Endothelial cell of umbilical vein (primary cell): ENCODE data around the gene TMEM8B. TPM values are rescaled to one million over a fixed set of nuclear protein-coding genes. Genes with fewer than 3 reads are reported as not detected.
A peak's percentile ranks its signal among the peaks of the same experiment; 100 is the strongest.

Experiments used
- BruUV-seq: library from RNA; stranded (reverse); fragments of 400-500 nt; replicated peaks from 2 replicates; lab custom pipeline; 2021; lab: Mats Ljungman, UMichigan
- CTCF ChIA-PET: fragments of 300-600, 350-600 bp; sonication (Branson Sonifier 250); formaldehyde crosslinking; loops from one replicate; lab custom pipeline; 2021; ENCODE audit warnings: antibody characterized with exemption, inconsistent platforms; lab: Charles Lee
- POLR2A ChIA-PET: fragments of 300-600, 350-600 bp; sonication (Branson Sonifier 250); formaldehyde crosslinking; loops from one replicate; lab custom pipeline; 2021; ENCODE audit warnings: antibody characterized with exemption, inconsistent platforms; lab: Charles Lee
- DNase-seq: peaks from one replicate; pipeline ENCODE4 v3.0.0-alpha.2; 2011; ENCODE audit warnings: low read depth, low spot score
- FAIRE-seq: peaks from 2 replicates; lab custom pipeline; 2011; peaks lifted over from hg19 to GRCh38; lab: Jason Lieb, UNC
- H2AFZ ChIP-seq: 2 replicates; pipeline ENCODE4 v1.6.0; 2012; ENCODE audit warnings: low read depth, low read length, control low read depth, inconsistent platforms
- H3K27ac ChIP-seq: 2 replicates; pipeline ENCODE4 v1.5.1; 2011; ENCODE audit warnings: low read depth, mild to moderate bottlenecking, control low read depth, low read length, moderate library complexity; ENCODE audit not compliant: insufficient read depth
- H3K27me3 ChIP-seq, 2 experiments: 2 replicates each; pipeline versions ENCODE4 v1.6.0 to v1.6.1; 2011; ENCODE audit warnings: low read length in 2 of 2, mixed read lengths in 1 of 2; ENCODE audit not compliant: control insufficient read depth in 2 of 2, insufficient read depth in 2 of 2
- H3K36me3 ChIP-seq, 2 experiments: 2 replicates in 1 of 2; 3 replicates in 1 of 2; pipeline ENCODE4 v1.5.1; 2011; ENCODE audit warnings: low read length in 2 of 2, mild to moderate bottlenecking in 1 of 2, moderate library complexity in 1 of 2; ENCODE audit not compliant: control insufficient read depth in 2 of 2, insufficient read depth in 2 of 2; ENCODE audit errors: extremely low read depth in 1 of 2
- H3K4me1 ChIP-seq: 3 replicates; pipeline ENCODE4 v1.5.1; 2011; ENCODE audit warnings: mild to moderate bottlenecking, low read length; ENCODE audit not compliant: control insufficient read depth, insufficient read depth; ENCODE audit errors: extremely low read depth
- H3K4me2 ChIP-seq: 2 replicates; pipeline ENCODE4 v1.6.1; 2011; ENCODE audit warnings: low read length, control low read depth, mixed read lengths; ENCODE audit not compliant: insufficient read depth
- H3K4me3 ChIP-seq, 3 experiments: fragments of 200-600 bp in 1 of 3; sonication (generic), shearing (Covaris generic) in 1 of 3; replicated peaks in 1 of 3; 2 replicates each; pipeline ENCODE4 v1.5.1; 2011 to 2016; ENCODE audit warnings: control low read depth in 3 of 3, low read length in 3 of 3, mild to moderate bottlenecking in 2 of 3, inconsistent platforms in 1 of 3, low read depth in 1 of 3, moderate library complexity in 1 of 3; ENCODE audit not compliant: insufficient read depth in 1 of 3
- H3K79me2 ChIP-seq: 2 replicates; pipeline ENCODE4 v1.6.0; 2012; ENCODE audit warnings: low read length, inconsistent platforms; ENCODE audit not compliant: control insufficient read depth, insufficient read depth
- H3K9ac ChIP-seq: replicated peaks from 2 replicates; pipeline ENCODE3; 2011; ENCODE audit warnings: low read length, control low read depth; ENCODE audit not compliant: insufficient read depth; ENCODE audit errors: extremely low read depth
- H3K9me1 ChIP-seq: replicated peaks from 3 replicates; pipeline ENCODE4 v1.6.0; 2011; ENCODE audit warnings: mild to moderate bottlenecking, low read length; ENCODE audit not compliant: control insufficient read depth, insufficient read depth; ENCODE audit errors: extremely low read depth
- H3K9me3 ChIP-seq: replicated peaks from 2 replicates; pipeline ENCODE4 v1.5.1; 2012; ENCODE audit warnings: low read length, inconsistent platforms; ENCODE audit not compliant: control insufficient read depth, insufficient read depth
- H4K20me1 ChIP-seq: replicated peaks from 2 replicates; pipeline ENCODE3; 2011; ENCODE audit warnings: mild to moderate bottlenecking, low read length; ENCODE audit not compliant: control insufficient read depth, insufficient read depth; ENCODE audit errors: extremely low read depth
- EZH2 ChIP-seq: IDR thresholded peaks from 2 replicates; pipeline ENCODE4 v1.6.1; 2012; ENCODE audit warnings: borderline replicate concordance, low read depth, mild to moderate bottlenecking, moderate library complexity, low read length, inconsistent platforms; ENCODE audit not compliant: severe bottlenecking
- FOS ChIP-seq: IDR thresholded peaks from 2 replicates; pipeline ENCODE4 v1.6.1; 2011; ENCODE audit warnings: mild to moderate bottlenecking, low read length, moderate library complexity, borderline replicate concordance; ENCODE audit not compliant: insufficient read depth
- GATA2 ChIP-seq: IDR thresholded peaks from 2 replicates; pipeline ENCODE4 v1.7.0; 2011; ENCODE audit warnings: low read depth, mild to moderate bottlenecking, moderate library complexity, mixed read lengths, low read length; ENCODE audit not compliant: insufficient read length, insufficient read depth
- JUN ChIP-seq: IDR thresholded peaks from 2 replicates; pipeline ENCODE4 v1.6.1; 2011; ENCODE audit warnings: borderline replicate concordance, low read depth; ENCODE audit not compliant: insufficient read length, insufficient read depth
- MYC ChIP-seq: IDR thresholded peaks from one replicate; pipeline ENCODE4 v1.6.1; 2011; ENCODE audit warnings: mild to moderate bottlenecking, low read depth, low read length
- POLR2A ChIP-seq: IDR thresholded peaks from 2 replicates; pipeline ENCODE4 v1.6.1; 2012; ENCODE audit warnings: low read depth, mild to moderate bottlenecking, control low read depth, low read length
- POLR2AphosphoS5 ChIP-seq: IDR thresholded peaks from 2 replicates; pipeline ENCODE4 v1.6.1; 2012; ENCODE audit warnings: low read depth, mild to moderate bottlenecking, control low read depth, low read length, moderate library complexity; ENCODE audit not compliant: insufficient read depth
- dilution Hi-C: fragments of 300-500 bp; cut with MboI; formaldehyde crosslinking; loops from one replicate; pipeline ENCODE4 v1.15.0; 2019; ENCODE audit warnings: low sequenced_read_pairs; ENCODE audit not compliant: extremely low pct_ligation_motif_present
- intact Hi-C: fragments of 100-400 bp; cut with micrococcal nuclease; formaldehyde crosslinking; loops from one replicate; pipeline ENCODE4 v1.10.0; 2022
- polyA plus RNA-seq, 4 experiments: library from polyadenylated mRNA; depleted of rRNA in 3 of 4; stranded (reverse) in 3 of 4; unstranded in 1 of 4; fragments of >200 nt; gene quantifications; 2 replicates each; pipeline versions ENCODE4 v1.2.1 to v1.2.3, GENCODE V29; 2011 to 2012; ENCODE audit warnings: missing spikeins in 1 of 4
- total RNA-seq: library from RNA; stranded (reverse); gene quantifications from 2 replicates; pipeline ENCODE4 v1.2.3, GENCODE V29; 2021
- TF ChIP-seq, protein P1 (sequence below): IDR thresholded peaks from 2 replicates; pipeline ENCODE4 v1.6.1; 2011; ENCODE audit not compliant: insufficient read depth, insufficient read length
- TF ChIP-seq, protein P2 (sequence below), 2 donors: IDR thresholded peaks; 1 replicate in 1 of 2; 2 replicates in 1 of 2; pipeline ENCODE4 v1.5.1; 2011; ENCODE audit warnings: low read length in 2 of 2, mild to moderate bottlenecking in 2 of 2, moderate library complexity in 2 of 2, control low read depth in 1 of 2, inconsistent platforms in 1 of 2, low read depth in 1 of 2; ENCODE audit not compliant: insufficient read depth in 1 of 2; ENCODE audit errors: extremely low read depth in 1 of 2

TMEM8B gene
- total and polyA plus RNA-seq, 2 donors (not counting 3 experiments of a cell fraction or from before 2014, with no cell fraction given), result 2.5 to 3.6 TPM

DNA sequence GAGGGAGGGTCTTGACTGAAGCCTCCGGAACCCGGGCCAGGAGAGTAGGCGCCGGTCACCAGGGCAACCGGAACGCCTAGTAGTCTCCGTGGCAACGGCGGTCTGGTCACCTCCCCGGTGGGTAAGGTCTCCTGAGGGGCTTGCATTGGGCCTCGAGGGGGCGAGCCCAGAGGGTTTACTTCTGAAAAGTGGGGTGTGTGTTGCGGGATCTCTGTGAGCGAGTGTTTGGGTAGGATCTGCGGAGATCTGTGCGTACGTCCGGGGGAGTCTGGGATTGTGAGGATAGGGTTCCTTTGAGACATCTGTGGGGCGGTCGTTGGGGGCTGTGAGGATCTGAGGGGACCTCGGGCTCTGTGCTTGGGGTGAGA is 328 bp upstream of the TMEM8B start, which contains the start of gene FAM221B:
Gene FAM221B (minus strand): TSS at position 17 of the 368 bp plus-strand sequence. CDS start 2,571 bp downstream, outside the sequence.
- H3K79me2 ChIP-seq, result no peaks in the 10 kb centered on the region
- H3K9me1 ChIP-seq, result no peaks in the 10 kb centered on the region
- CTCF ChIA-PET, result interaction anchor here (0.7 to 7.6 kb wide), 10 partner anchors 13 to 117 kb away, joined by 3 to 277 read pairs (median 5); partner anchors contain the start of genes HINT2 and NPR2
- no peaks in the 10 kb centered on the region for H3K9me3 ChIP-seq
- H3K9ac ChIP-seq, result peak within 1 kb of the TSS; percentile 64
- intact Hi-C loops, result loop anchor here (5.0 kb wide), 1 partner anchor 119 kb away; no protein-coding TSS in a partner anchor
- H3K36me3 ChIP-seq, result no peaks in the 10 kb centered on the region
- peaks cover 9% of the 10 kb centered on the region for H3K4me1 ChIP-seq
- no peaks in the 10 kb centered on the region for H4K20me1 ChIP-seq
- peak within 1 kb of the TSS; percentile 34 for H3K27ac ChIP-seq
- TF ChIP-seq POLR2AphosphoS5 (no peak), JUN (no peak), GATA2 (no peak), EZH2 (no peak), FOS (no peak), POLR2A (no peak), MYC (no peak)
- TF ChIP-seq, protein P1, sequence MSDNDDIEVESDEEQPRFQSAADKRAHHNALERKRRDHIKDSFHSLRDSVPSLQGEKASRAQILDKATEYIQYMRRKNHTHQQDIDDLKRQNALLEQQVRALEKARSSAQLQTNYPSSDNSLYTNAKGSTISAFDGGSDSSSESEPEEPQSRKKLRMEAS, result no peak
- TF ChIP-seq, protein P2, sequence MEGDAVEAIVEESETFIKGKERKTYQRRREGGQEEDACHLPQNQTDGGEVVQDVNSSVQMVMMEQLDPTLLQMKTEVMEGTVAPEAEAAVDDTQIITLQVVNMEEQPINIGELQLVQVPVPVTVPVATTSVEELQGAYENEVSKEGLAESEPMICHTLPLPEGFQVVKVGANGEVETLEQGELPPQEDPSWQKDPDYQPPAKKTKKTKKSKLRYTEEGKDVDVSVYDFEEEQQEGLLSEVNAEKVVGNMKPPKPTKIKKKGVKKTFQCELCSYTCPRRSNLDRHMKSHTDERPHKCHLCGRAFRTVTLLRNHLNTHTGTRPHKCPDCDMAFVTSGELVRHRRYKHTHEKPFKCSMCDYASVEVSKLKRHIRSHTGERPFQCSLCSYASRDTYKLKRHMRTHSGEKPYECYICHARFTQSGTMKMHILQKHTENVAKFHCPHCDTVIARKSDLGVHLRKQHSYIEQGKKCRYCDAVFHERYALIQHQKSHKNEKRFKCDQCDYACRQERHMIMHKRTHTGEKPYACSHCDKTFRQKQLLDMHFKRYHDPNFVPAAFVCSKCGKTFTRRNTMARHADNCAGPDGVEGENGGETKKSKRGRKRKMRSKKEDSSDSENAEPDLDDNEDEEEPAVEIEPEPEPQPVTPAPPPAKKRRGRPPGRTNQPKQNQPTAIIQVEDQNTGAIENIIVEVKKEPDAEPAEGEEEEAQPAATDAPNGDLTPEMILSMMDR (IDR thresholded peaks at IDR 0.05; ENCODE audit: extremely low read depth in 1 of 2, insufficient read depth in 1 of 2, low read depth in 1 of 2, low read length in 2 of 2), result no peak
- dilution Hi-C loops, result no loop called here
- peak within 1 kb of the TSS; percentile 97 for H2AFZ ChIP-seq
- no TSS peak for BruUV-seq
- H3K4me2 ChIP-seq, result peak within 1 kb of the TSS; percentile 74
- POLR2A ChIA-PET, result interaction anchor here (0.7 kb wide), 1 partner anchor 33 kb away, joined by 5 read pairs; no protein-coding TSS in a partner anchor
- DNase-seq, result no peak
- peak within 1 kb of the TSS; percentile 54 to 60 (median 60) for H3K4me3 ChIP-seq
- no peaks in the 10 kb centered on the region for H3K27me3 ChIP-seq
- FAIRE-seq, result no peak
